K562 (cell line): ENCODE measurements around the gene VTI1B.

Experiments
- ATF7 ChIP-seq: fragments of 450-650 bp; IDR thresholded peaks from 2 replicates; pipeline ENCODE4 v1.7.1; 2014; ENCODE audit warnings: mild to moderate bottlenecking, moderate library complexity
- CBFB ChIP-seq: sonication (generic); formaldehyde crosslinking; IDR thresholded peaks from 2 replicates; pipeline ENCODE4 v1.4.0; 2020; ENCODE audit warnings: mild to moderate bottlenecking, missing genetic modification reagents
- CTCF ChIP-seq, 3 experiments: IDR thresholded peaks in 2 of 3; conservative IDR thresholded peaks in 1 of 3; 2 replicates each; pipeline ENCODE4 v1.5.1; 2011 to 2012; ENCODE audit warnings: low read length in 3 of 3, mild to moderate bottlenecking in 3 of 3, control low read depth in 2 of 3, improper control_type of control experiment in 1 of 3, inconsistent platforms in 1 of 3, low read depth in 1 of 3, mixed read lengths in 1 of 3, moderate library complexity in 1 of 3; ENCODE audit not compliant: insufficient read depth in 2 of 3
- HDAC6 ChIP-seq: IDR thresholded peaks from 2 replicates; pipeline ENCODE4 v1.6.1; 2012; ENCODE audit warnings: low read depth, mild to moderate bottlenecking, control low read depth, inconsistent platforms, low read length, moderate library complexity
- HES1 ChIP-seq: fragments of 450-650 bp; IDR thresholded peaks from 2 replicates; pipeline ENCODE4 v1.6.1; 2016; ENCODE audit warnings: low read depth, mild to moderate bottlenecking, moderate library complexity
- MTF1 ChIP-seq: fragments of 250-450 bp; sonication (Bioruptor Pico); IDR thresholded peaks from 2 replicates; pipeline ENCODE4 v1.9.0; 2021; ENCODE audit warnings: moderate library complexity, mild to moderate bottlenecking, inconsistent platforms, borderline replicate concordance
- POLR2A ChIP-seq: fragments of 450-650 bp; conservative IDR thresholded peaks from 2 replicates; pipeline ENCODE4 v1.6.1; 2016
- RBBP5 ChIP-seq: fragments of 200-600 bp; sonication (generic); IDR thresholded peaks from 2 replicates; pipeline ENCODE4 v1.6.1; 2012; ENCODE audit warnings: borderline replicate concordance, mild to moderate bottlenecking, low read length, control low read depth, inconsistent platforms; ENCODE audit not compliant: insufficient read depth, poor library complexity, severe bottlenecking

- no peak for TF ChIP-seq HES1
- TF ChIP-seq HDAC6 = no peak
- TF ChIP-seq MTF1 (CRISPR knock-in tag) = no peak
- TF ChIP-seq POLR2A = no peak
- no peak for TF ChIP-seq CBFB
- TF ChIP-seq CTCF (IDR thresholded peaks at IDR 0.05 in 2 of 3, conservative IDR thresholded peaks at IDR 0.05 in 1 of 3; ENCODE audit: insufficient read depth in 2 of 3, low read depth in 1 of 3, low read length in 3 of 3) = no peak
- no peak for TF ChIP-seq ATF7
- TF ChIP-seq RBBP5 = no peak
Observed at GRCh38 chr14:67721875-67722274, 47.4 kb upstream of the VTI1B start.
